Neuronal stem cell (in vitro differentiated cells): Measurements from ENCODE around the gene CD79A.

Experiments used
- DNase-seq: peaks from one replicate; pipeline ENCODE4 v3.0.0-alpha.2; 2013; ENCODE audit warnings: low spot score
- H2AFZ ChIP-seq: one replicate; pipeline ENCODE4 v1.6.1; 2013; ENCODE audit warnings: mild to moderate bottlenecking, low read length, inconsistent platforms
- H2AK5ac ChIP-seq: 2 replicates; pipeline ENCODE4 v1.6.1; 2013; ENCODE audit warnings: low read depth, mild to moderate bottlenecking, inconsistent platforms, low read length, moderate library complexity, mixed read lengths
- H2BK120ac ChIP-seq: 2 replicates; pipeline ENCODE4 v1.6.1; 2013; ENCODE audit warnings: low read depth, mild to moderate bottlenecking, inconsistent platforms, low read length, moderate library complexity, mixed read lengths
- H2BK12ac ChIP-seq: one replicate; pipeline ENCODE4 v1.6.1; 2013; ENCODE audit warnings: low read length, inconsistent platforms
- H2BK15ac ChIP-seq: 2 replicates; pipeline ENCODE4 v1.6.1; 2013; ENCODE audit warnings: mild to moderate bottlenecking, low read length, inconsistent platforms, mixed read lengths
- H2BK5ac ChIP-seq: one replicate; pipeline ENCODE4 v1.6.1; 2013; ENCODE audit warnings: inconsistent platforms, mild to moderate bottlenecking, low read length, moderate library complexity
- H3K14ac ChIP-seq: one replicate; pipeline ENCODE4 v1.6.1; 2013; ENCODE audit warnings: low read length, inconsistent platforms
- H3K18ac ChIP-seq: 2 replicates; pipeline ENCODE4 v1.6.1; 2013; ENCODE audit warnings: low read length, inconsistent platforms
- H3K23ac ChIP-seq: 2 replicates; pipeline ENCODE4 v1.6.1; 2013; ENCODE audit warnings: low read depth, mild to moderate bottlenecking, mixed read lengths, low read length, inconsistent platforms; ENCODE audit not compliant: poor library complexity
- H3K27ac ChIP-seq: replicated peaks from 3 replicates; pipeline ENCODE4 v1.5.1; 2013; ENCODE audit warnings: low read length, inconsistent platforms
- H3K27me3 ChIP-seq, 3 experiments: 2 replicates each; pipeline ENCODE4 v1.6.1; 2013; ENCODE audit warnings: low read length in 3 of 3, mild to moderate bottlenecking in 2 of 3, inconsistent platforms in 1 of 3, low read depth in 1 of 3, mixed read lengths in 1 of 3, moderate library complexity in 1 of 3; ENCODE audit not compliant: control insufficient read depth in 3 of 3, insufficient read depth in 3 of 3
- H3K36me3 ChIP-seq, 2 donors: replicated peaks in 1 of 2; 2 replicates each; pipeline ENCODE4 v1.6.1; 2013; ENCODE audit warnings: low read length in 2 of 2; ENCODE audit not compliant: control insufficient read depth in 2 of 2, insufficient read depth in 2 of 2
- H3K4ac ChIP-seq: 2 replicates; pipeline ENCODE4 v1.6.1; 2013; ENCODE audit warnings: inconsistent platforms, mild to moderate bottlenecking, low read length, moderate library complexity
- H3K4me1 ChIP-seq, 2 donors: 1 replicate in 1 of 2; 2 replicates in 1 of 2; pipeline ENCODE4 v1.6.1; 2013; ENCODE audit warnings: low read length in 2 of 2, low read depth in 1 of 2; ENCODE audit not compliant: control insufficient read depth in 2 of 2, insufficient read depth in 1 of 2
- H3K4me2 ChIP-seq: one replicate; pipeline ENCODE4 v1.6.1; 2013; ENCODE audit warnings: mild to moderate bottlenecking, low read length, inconsistent platforms; ENCODE audit not compliant: insufficient read depth, poor library complexity, severe bottlenecking
- H3K4me3 ChIP-seq, 2 donors: 2 replicates each; pipeline ENCODE4 v1.5.1; 2013; ENCODE audit warnings: low read length in 2 of 2, mild to moderate bottlenecking in 2 of 2, inconsistent platforms in 1 of 2, moderate library complexity in 1 of 2
- H3K79me1 ChIP-seq: one replicate; pipeline ENCODE4 v1.6.1; 2013; ENCODE audit warnings: low read depth, mild to moderate bottlenecking, inconsistent platforms, low read length, moderate library complexity
- H3K9ac ChIP-seq: one replicate; pipeline ENCODE4 v1.6.1; 2013; ENCODE audit warnings: mild to moderate bottlenecking, low read depth, low read length, inconsistent platforms; ENCODE audit not compliant: poor library complexity
- H3K9me3 ChIP-seq, 2 donors: replicated peaks in 1 of 2; 2 replicates each; pipeline versions ENCODE3 to v1.6.1; 2013; ENCODE audit warnings: low read length in 2 of 2, mild to moderate bottlenecking in 2 of 2, inconsistent platforms in 1 of 2, low read depth in 1 of 2, mixed read lengths in 1 of 2, moderate library complexity in 1 of 2; ENCODE audit not compliant: control insufficient read depth in 2 of 2, insufficient read depth in 1 of 2
- H4K8ac ChIP-seq: one replicate; pipeline ENCODE4 v1.6.1; 2013; ENCODE audit warnings: low read depth, mild to moderate bottlenecking, inconsistent platforms, low read length, moderate library complexity
- H4K91ac ChIP-seq: one replicate; pipeline ENCODE4 v1.6.1; 2013; ENCODE audit warnings: low read length, low read depth, mild to moderate bottlenecking, inconsistent platforms; ENCODE audit not compliant: poor library complexity
- WGBS, 2 donors: extraction: QIAGEN DNeasy Blood & Tissue Kit; methylation state at CpG; one replicate each; pipeline ENCODE4 v1.1.7; 2013; ENCODE audit warnings: missing lambda C conversion rate in 2 of 2, mixed read lengths in 1 of 2; ENCODE audit not compliant: insufficient read length in 2 of 2, insufficient replicate concordance in 1 of 2; ENCODE audit errors: extremely low coverage in 2 of 2; 5-methylcytosine and 5-hydroxymethylcytosine counted together

Gene CD79A

GRCh38 chr19:41895745-41896580, 18.9 kb downstream of the CD79A start:
- Histone ChIP-seq H2BK120ac (no peak overlapping the region), H3K27me3 (no peaks in the 10 kb centered on the region), H3K14ac (peak overlapping the region; percentile 21), H3K4me2 (no peak overlapping the region), H3K36me3 (peaks cover 13 to 34% of the 10 kb centered on the region in 2 donors), H3K27ac (no peak overlapping the region), H4K91ac (no peak overlapping the region), H3K23ac (peak overlapping the region; percentile 43), H2AFZ (no peak overlapping the region), H3K4me1 (no peaks in the 10 kb centered on the region), H4K8ac (no peak overlapping the region), H3K4ac (no peak overlapping the region), H2AK5ac (peak overlapping the region; percentile 63), H3K9ac (peak overlapping the region; percentile 44), H3K4me3 (peak overlapping the region in 1 of 2 donors; percentile 66), H3K79me1 (peaks cover 6% of the 10 kb centered on the region), H3K18ac (peak overlapping the region; percentile 48), H2BK5ac (peak overlapping the region; percentile 53), H2BK12ac (no peak overlapping the region), H3K9me3 (no peaks in the 10 kb centered on the region), H2BK15ac (no peak overlapping the region)
- WGBS, 2 donors: no CpG with 5 or more reads among the region's 19 CpGs
- DNase-seq: no peak

GRCh38 chr19:41896581-41896942, 19.5 kb downstream of the CD79A start:
- Histone ChIP-seq H4K91ac (no peak overlapping the region), H3K4ac (no peak overlapping the region), H2BK120ac (no peak overlapping the region), H3K4me3 (no peak overlapping the region), H2BK5ac (no peak overlapping the region), H3K23ac (peak overlapping the region; percentile 43), H2AFZ (no peak overlapping the region), H2AK5ac (no peak overlapping the region), H2BK15ac (no peak overlapping the region), H3K27me3 (no peaks in the 10 kb centered on the region), H3K9ac (peak overlapping the region; percentile 44), H3K18ac (no peak overlapping the region), H3K36me3 (peaks cover 12 to 38% of the 10 kb centered on the region in 2 donors), H3K79me1 (peaks cover 6% of the 10 kb centered on the region), H4K8ac (no peak overlapping the region), H3K4me2 (no peak overlapping the region), H2BK12ac (no peak overlapping the region), H3K27ac (no peak overlapping the region), H3K14ac (no peak overlapping the region), H3K4me1 (no peaks in the 10 kb centered on the region), H3K9me3 (no peaks in the 10 kb centered on the region)
- no peak for DNase-seq
- whole genome bisulfite sequencing, 2 donors: no CpG with 5 or more reads among the region's 1 CpG

- Histone ChIP-seq H3K27me3 (no peaks in the 10 kb centered on the region), H2BK120ac (no peak overlapping the region), H3K79me1 (peaks cover under 1% of the 10 kb centered on the region), H2BK15ac (no peak overlapping the region), H3K27ac (no peak overlapping the region), H3K4me2 (no peak overlapping the region), H3K18ac (no peak overlapping the region), H3K14ac (no peak overlapping the region), H2BK5ac (no peak overlapping the region), H2AK5ac (no peak overlapping the region), H3K4ac (no peak overlapping the region), H3K36me3 (peaks cover 18 to 44% of the 10 kb centered on the region in 2 donors), H3K4me3 (no peak overlapping the region), H3K9me3 (no peaks in the 10 kb centered on the region), H3K9ac (no peak overlapping the region), H4K8ac (no peak overlapping the region), H2BK12ac (no peak overlapping the region), H4K91ac (no peak overlapping the region), H3K23ac (no peak overlapping the region), H2AFZ (no peak overlapping the region), H3K4me1 (no peaks in the 10 kb centered on the region)
- no peak for DNase-seq
- no CpG with 5 or more reads among the region's 3 CpGs for WGBS, 2 donors
Measured at GRCh38 chr19:41897181-41897580, 20.1 kb downstream of the CD79A start.

GRCh38 chr19:41897820-41898219, 20.7 kb downstream of the CD79A start:
- no peak overlapping the region for H3K18ac ChIP-seq
- no peaks in the 10 kb centered on the region for H3K4me1 ChIP-seq
- no CpG with 5 or more reads among the region's 24 CpGs for WGBS, 2 donors
- H2BK15ac ChIP-seq: no peak overlapping the region
- no peak overlapping the region for H2AK5ac ChIP-seq
- H3K9ac ChIP-seq: no peak overlapping the region
- peaks cover 21 to 51% of the 10 kb centered on the region in 2 donors for H3K36me3 ChIP-seq
- DNase-seq: no peak
- H3K27ac ChIP-seq: no peak overlapping the region
- H3K4me3 ChIP-seq: no peak overlapping the region
- H3K23ac ChIP-seq: no peak overlapping the region
- no peak overlapping the region for H3K4me2 ChIP-seq
- H3K27me3 ChIP-seq: no peaks in the 10 kb centered on the region
- H2AFZ ChIP-seq: no peak overlapping the region
- no peak overlapping the region for H4K91ac ChIP-seq
- H3K79me1 ChIP-seq: no peaks in the 10 kb centered on the region
- H2BK120ac ChIP-seq: no peak overlapping the region
- H4K8ac ChIP-seq: no peak overlapping the region
- no peak overlapping the region for H3K14ac ChIP-seq
- no peak overlapping the region for H3K4ac ChIP-seq
- no peaks in the 10 kb centered on the region for H3K9me3 ChIP-seq
- H2BK5ac ChIP-seq: no peak overlapping the region
- H2BK12ac ChIP-seq: no peak overlapping the region
